ENCODE results near the gene STH.

STH gene

DNA sequence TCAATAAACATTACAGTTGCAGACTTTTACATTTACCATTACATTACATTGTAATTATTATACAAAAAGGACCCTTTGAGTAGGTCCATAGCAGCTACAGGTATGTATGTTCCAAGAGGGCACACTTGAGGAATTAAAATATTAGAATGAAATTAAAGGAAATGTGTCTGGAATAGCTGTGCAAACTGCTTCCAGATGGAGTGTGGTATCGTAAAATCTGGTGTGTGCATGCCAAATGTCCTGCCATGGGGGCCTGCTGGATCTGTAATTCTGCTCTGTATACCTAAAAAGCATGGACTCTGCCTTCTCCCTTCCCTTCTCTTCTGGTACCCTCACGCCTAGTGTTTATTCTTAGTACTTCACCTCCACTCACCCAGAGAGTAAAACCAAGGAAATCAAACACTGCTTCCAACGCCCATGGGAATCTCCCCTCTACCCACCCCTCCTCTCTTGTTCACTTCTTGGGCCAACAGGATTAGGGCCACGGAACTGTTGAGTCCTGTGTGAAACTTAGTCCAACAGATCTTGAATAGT, 38.7 kb downstream of the STH start:
- DNase-seq, result no peak
- Histone ChIP-seq H2AFZ (ENCODE audit: low read length) (no peak overlapping the region), H3K4me3 (ENCODE audit: low read length) (no peak overlapping the region), H3K9me2 (replicated peaks; ENCODE audit: insufficient read depth, low read length) (no peaks in the 10 kb centered on the region), H3K9me3 (replicated peaks; ENCODE audit: insufficient read depth, low read length) (no peaks in the 10 kb centered on the region), H3F3A (ENCODE audit: insufficient read depth, low read length) (peaks cover 15% of the 10 kb centered on the region), H3K27ac (ENCODE audit: low read length) (no peak overlapping the region), H3K36me3 (replicated peaks; ENCODE audit: insufficient read depth, low read length) (0 out of 2 replicates have a peak, but pooled peaks cover 8% of the 10 kb centered on the region), H4K20me1 (ENCODE audit: insufficient read depth, low read length) (peaks cover 4% of the 10 kb centered on the region; the same call in 1 of the 2 replicates), H3K9ac (ENCODE audit: low read length) (no peak overlapping the region), H3K4me1 (ENCODE audit: low read length) (peaks cover 28% of the 10 kb centered on the region), H3K79me2 (ENCODE audit: low read length) (no peaks in the 10 kb centered on the region), H3K27me3 (replicated peaks; ENCODE audit: insufficient read depth, low read length) (no peaks in the 10 kb centered on the region), H3K4me2 (ENCODE audit: low read depth, low read length) (no peak overlapping the region)
- TF ChIP-seq, protein P1, sequence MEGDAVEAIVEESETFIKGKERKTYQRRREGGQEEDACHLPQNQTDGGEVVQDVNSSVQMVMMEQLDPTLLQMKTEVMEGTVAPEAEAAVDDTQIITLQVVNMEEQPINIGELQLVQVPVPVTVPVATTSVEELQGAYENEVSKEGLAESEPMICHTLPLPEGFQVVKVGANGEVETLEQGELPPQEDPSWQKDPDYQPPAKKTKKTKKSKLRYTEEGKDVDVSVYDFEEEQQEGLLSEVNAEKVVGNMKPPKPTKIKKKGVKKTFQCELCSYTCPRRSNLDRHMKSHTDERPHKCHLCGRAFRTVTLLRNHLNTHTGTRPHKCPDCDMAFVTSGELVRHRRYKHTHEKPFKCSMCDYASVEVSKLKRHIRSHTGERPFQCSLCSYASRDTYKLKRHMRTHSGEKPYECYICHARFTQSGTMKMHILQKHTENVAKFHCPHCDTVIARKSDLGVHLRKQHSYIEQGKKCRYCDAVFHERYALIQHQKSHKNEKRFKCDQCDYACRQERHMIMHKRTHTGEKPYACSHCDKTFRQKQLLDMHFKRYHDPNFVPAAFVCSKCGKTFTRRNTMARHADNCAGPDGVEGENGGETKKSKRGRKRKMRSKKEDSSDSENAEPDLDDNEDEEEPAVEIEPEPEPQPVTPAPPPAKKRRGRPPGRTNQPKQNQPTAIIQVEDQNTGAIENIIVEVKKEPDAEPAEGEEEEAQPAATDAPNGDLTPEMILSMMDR (IDR thresholded peaks at IDR 0.05; ENCODE audit: low read length), result no peak
- TF ChIP-seq EZH2 (optimal IDR thresholded peaks at IDR 0.05; ENCODE audit: low read depth, low read length), result no peak

DNA sequence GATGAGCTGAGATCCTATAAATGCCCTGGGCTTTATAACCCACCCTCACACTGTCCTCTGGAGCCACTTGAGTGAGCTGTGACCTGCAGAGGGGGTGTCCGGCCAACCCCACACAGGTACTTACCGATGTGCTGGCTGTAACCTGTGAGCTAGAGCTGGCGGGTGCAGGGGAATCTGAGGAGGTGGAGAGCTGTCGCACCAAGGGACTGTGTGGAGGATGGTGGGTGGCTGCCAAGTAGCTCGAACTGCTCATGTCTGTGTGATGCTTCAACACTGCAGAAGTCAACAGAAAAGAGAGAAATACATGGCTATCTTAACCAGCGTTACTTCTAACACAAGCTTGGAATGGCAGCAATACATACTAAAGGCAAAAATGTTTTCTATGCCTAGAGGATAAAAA, 39.4 kb downstream of the STH start:
- Histone ChIP-seq H3K9me2 (replicated peaks; ENCODE audit: insufficient read depth, low read length) (no peaks in the 10 kb centered on the region), H3F3A (ENCODE audit: insufficient read depth, low read length) (peaks cover 15% of the 10 kb centered on the region), H3K4me2 (ENCODE audit: low read depth, low read length) (no peak overlapping the region), H3K9ac (ENCODE audit: low read length) (no peak overlapping the region), H4K20me1 (ENCODE audit: insufficient read depth, low read length) (peaks cover 4% of the 10 kb centered on the region; the same call in 1 of the 2 replicates), H3K4me1 (ENCODE audit: low read length) (peaks cover 28% of the 10 kb centered on the region), H3K27ac (ENCODE audit: low read length) (no peak overlapping the region), H3K27me3 (replicated peaks; ENCODE audit: insufficient read depth, low read length) (no peaks in the 10 kb centered on the region), H3K36me3 (replicated peaks; ENCODE audit: insufficient read depth, low read length) (0 out of 2 replicates have a peak, but pooled peaks cover 7% of the 10 kb centered on the region), H3K9me3 (replicated peaks; ENCODE audit: insufficient read depth, low read length) (no peaks in the 10 kb centered on the region), H2AFZ (ENCODE audit: low read length) (no peak overlapping the region), H3K4me3 (ENCODE audit: low read length) (no peak overlapping the region), H3K79me2 (ENCODE audit: low read length) (0 out of 2 replicates have a peak, but pooled peaks cover 3% of the 10 kb centered on the region)
- TF ChIP-seq, protein P1 (IDR thresholded peaks at IDR 0.05; ENCODE audit: low read length), result no peak
- TF ChIP-seq EZH2 (optimal IDR thresholded peaks at IDR 0.05; ENCODE audit: low read depth, low read length) (no peak), EZH2phosphoT487 (IDR thresholded peaks at IDR 0.05; ENCODE audit: low read length) (no peak)
- DNase-seq, result no peak

GRCh38 chr17:46038937-46039336, 39.9 kb downstream of the STH start:
- Histone ChIP-seq H3K36me3 (replicated peaks; ENCODE audit: insufficient read depth, low read length) (0 out of 2 replicates have a peak, but pooled peaks cover 2% of the 10 kb centered on the region), H3K4me1 (ENCODE audit: low read length) (peaks cover 28% of the 10 kb centered on the region), H3K27me3 (replicated peaks; ENCODE audit: insufficient read depth, low read length) (no peaks in the 10 kb centered on the region), H3K9me3 (replicated peaks; ENCODE audit: insufficient read depth, low read length) (no peaks in the 10 kb centered on the region), H3K79me2 (ENCODE audit: low read length) (0 out of 2 replicates have a peak, but pooled peaks cover 6% of the 10 kb centered on the region), H3K27ac (ENCODE audit: low read length) (no peak overlapping the region), H3F3A (ENCODE audit: insufficient read depth, low read length) (peaks cover 15% of the 10 kb centered on the region), H3K9ac (ENCODE audit: low read length) (no peak overlapping the region), H4K20me1 (ENCODE audit: insufficient read depth, low read length) (peaks cover 4% of the 10 kb centered on the region; the same call in 1 of the 2 replicates), H3K4me3 (ENCODE audit: low read length) (no peak overlapping the region), H2AFZ (ENCODE audit: low read length) (no peak overlapping the region), H3K9me2 (replicated peaks; ENCODE audit: insufficient read depth, low read length) (no peaks in the 10 kb centered on the region), H3K4me2 (ENCODE audit: low read depth, low read length) (no peak overlapping the region)
- no peak for DNase-seq
- TF ChIP-seq, protein P1 (IDR thresholded peaks at IDR 0.05; ENCODE audit: low read length), result no peak
- TF ChIP-seq EZH2 (optimal IDR thresholded peaks at IDR 0.05; ENCODE audit: low read depth, low read length) (no peak), EZH2phosphoT487 (IDR thresholded peaks at IDR 0.05; ENCODE audit: low read length) (no peak)
